HG03025 (cell line): ENCODE measurements around the gene HYDIN.
"Not testable (repeated sequence)": the region's sequence is repeated elsewhere in the genome, so short reads cannot be mapped to it uniquely, and the experiment has no call there.

Experiments
- ATAC-seq: cut with Tn5 transposase; IDR thresholded peaks from one replicate; pipeline ENCODE4 v1.9.1; 2021; ENCODE audit warnings: mild to moderate bottlenecking, moderate library complexity; ENCODE audit not compliant: unreplicated experiment, low FRiP score

The HYDIN gene

DNA sequence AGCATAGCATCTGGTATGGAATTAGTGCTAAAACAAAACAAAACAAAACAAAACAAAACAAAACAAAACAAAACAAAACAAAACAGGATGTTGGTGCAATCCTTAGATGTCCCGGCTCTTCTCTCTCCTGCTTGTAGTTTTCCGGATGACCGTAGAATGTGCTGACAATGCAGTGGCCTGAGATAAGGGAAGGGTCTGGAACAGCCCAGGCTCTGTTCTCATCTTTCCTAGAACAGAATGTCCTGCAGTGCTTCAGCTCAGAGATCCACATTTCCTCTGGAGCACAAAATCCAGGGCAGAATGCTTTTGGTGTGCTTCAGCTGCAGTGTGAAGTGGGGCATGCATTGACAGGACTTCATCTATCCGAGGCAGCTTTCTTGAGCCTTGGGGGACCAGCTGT, 345.9 kb downstream of the HYDIN start:
- not testable (repeated sequence) for ATAC-seq

DNA sequence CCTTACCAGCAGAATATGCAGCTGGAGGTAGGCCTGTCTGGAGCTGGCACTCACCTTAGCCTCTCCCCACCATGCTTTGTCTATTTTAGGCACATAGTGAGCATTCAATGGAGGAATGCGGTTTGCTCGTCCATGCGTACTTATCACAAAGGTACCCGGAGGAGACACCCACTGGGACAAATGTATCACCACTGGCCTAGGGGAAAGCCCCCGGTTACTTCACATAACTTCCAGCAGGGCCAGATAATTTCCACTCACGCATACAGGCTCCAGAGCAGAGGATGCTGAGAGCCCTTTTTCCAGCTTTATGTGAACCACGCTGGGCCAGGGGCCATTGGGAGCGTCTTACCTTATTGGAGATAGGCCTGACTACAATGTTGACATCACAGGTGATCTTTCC, 348.2 kb downstream of the HYDIN start:
- ATAC-seq, result not testable (repeated sequence)

DNA sequence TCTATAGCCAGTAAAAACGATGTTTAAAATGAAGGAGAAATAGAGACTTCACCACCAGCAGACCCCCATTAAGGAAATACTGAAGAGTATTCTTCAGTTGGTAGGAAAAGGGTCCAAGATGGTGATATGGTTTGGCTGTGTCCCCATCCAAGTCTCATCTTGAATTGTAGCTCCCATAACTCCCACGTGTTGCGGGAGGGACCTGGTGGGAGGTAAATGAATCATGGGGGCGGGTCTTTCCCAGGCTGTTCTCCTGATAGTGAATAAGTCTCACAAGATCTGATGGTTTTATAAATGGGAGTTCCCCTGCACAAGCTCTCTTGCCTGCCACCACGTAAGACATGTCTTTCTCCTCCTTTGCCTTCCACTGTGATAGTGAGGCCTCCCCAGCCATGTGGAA, 352.6 kb downstream of the HYDIN start:
- ATAC-seq, result not testable (repeated sequence)

DNA sequence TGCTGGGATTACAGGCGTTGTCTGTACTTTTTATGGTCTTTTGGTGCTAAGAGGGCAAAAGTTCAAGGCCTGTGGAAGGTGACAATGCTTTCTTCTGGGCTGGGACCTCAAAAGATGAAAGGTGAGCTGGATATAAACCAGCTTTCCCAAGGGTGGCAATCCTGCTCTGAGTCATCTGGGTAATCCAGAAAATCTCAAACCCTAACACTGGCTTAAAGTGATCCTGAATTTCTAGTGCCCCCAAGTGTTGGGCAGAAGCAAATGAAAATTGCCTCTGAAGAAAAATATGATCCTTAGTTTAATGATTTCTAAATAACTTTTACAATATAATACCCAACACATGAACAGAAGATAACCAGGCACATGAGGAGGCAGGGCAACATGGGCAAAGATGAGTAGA, 354.1 kb downstream of the HYDIN start:
- ATAC-seq, result not testable (repeated sequence)

DNA sequence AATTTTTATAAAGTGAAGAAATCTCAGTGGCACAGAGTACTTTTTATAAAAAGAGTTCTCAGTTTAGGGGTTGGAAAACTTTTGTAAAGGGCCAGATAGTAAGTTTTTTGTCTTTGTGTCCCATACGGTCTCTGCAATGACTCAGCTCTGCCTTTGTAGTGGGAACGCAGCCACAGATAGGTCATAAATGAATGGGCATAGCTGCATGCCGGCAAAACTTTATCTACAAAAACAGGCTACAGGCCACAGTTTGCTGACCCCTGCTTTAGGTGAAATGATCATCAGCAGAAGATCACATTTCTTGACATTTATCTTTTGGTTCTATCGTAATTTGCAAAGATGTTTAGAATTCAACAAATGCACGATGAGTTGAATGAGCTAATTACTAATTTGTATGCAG, 365.8 kb downstream of the HYDIN start:
- ATAC-seq, result not testable (repeated sequence)

DNA sequence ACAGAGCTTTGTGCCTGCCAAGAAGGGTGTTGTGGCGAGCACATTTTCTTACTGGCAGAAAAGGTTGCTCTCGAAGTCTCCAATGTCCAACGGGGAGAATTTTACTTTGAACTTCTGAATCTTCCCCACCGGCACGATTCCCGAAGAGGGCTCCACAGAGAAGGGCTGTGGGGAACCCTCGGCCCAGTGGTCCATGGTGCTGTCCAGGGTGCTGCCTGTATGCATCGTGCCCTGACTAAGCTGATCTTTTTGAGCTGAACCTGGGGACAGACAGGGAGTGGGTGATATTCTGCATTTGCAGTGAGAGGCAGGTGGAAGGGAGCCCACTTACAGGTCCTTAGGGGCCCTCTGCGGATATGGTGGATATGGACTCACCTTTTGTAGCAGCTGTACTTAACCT, 368.5 kb downstream of the HYDIN start:
- not testable (repeated sequence) for ATAC-seq

DNA sequence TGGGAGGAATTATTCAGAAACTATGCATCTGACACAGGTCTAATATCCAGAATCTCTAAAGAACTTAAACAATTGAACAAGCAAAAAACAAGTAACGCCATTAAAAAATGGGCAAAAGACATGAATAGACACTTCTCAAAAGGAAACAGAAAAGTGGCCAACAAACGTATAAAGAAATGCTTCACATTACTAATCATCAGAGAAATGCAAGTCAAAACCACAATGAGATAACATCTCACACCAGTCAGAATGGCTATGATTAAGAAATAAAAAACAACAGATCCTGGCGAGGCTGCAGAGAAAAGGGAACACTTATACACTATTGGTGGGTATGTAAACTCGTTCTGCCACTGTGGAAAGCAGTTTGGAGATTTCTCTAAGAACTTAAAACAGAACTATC, 379.2 kb downstream of the HYDIN start:
- ATAC-seq, result not testable (repeated sequence)

DNA sequence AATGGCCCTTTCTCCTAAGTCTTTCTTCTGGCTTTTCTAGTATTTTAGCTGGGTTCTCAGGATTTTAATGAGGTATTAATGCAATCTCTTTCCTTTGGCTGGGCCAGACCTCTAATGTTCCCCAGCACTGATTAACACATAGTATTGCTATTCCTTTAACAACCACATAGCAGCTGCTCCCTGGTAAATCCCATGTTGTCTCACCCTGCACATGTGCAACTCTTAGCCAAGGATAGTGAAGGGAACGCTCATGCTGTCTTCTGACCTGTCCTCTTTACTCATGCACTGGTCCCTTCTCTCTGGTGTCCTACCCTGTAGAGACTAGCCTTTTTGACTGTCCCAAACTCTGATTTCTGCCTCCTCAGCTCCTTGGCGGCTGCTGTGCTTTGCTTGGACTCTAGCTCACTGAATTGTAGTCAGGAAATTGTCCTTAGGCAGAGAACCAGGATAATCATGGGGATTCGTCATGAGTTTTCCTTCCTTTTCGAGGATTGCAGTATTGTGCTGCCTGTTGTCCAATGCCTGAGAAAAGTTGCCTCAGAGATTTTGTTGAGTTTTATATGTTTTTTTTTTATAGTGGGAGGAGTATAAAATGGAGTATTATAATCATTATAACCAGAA, 406.9 kb downstream of the HYDIN start:
- not testable (repeated sequence) for ATAC-seq

DNA sequence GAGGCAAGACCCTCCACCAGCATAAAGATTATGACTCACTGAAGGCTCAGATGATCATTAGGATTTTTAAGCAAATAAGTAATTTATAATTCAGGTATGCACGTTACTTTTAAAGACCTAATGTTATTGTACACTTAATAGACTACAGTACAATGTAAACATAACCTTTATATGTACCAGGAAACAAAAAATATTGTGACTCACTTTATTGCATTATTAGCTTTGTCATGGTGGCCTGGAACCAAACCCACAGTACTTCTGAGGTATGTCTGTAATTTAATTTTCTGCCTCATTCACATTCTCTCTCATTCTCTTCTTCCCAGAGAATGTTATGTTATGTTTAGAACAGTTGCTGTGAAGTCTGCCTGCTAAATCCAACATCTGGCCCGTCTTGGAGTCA, 407.8 kb downstream of the HYDIN start:
- not testable (repeated sequence) for ATAC-seq

DNA sequence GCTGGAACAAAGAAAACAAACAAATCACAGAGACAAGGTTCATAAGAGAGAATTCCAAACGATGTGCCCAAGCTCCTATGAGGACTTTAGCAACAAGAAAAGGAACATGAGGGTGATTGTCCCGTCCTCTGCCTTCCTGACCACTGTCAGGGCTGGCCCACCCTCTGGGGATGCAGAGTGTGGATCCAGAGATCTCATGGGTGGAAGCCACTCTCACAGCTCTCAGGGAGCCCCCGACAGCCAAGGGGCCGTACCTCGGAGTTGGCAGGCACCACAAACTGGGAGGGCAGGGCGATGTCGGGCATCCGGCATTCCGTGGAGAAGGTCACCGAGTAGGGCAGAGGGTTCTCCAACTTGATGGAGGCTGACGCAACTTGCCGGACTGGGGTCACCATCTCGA, 412.4 kb downstream of the HYDIN start:
- not testable (repeated sequence) for ATAC-seq

DNA sequence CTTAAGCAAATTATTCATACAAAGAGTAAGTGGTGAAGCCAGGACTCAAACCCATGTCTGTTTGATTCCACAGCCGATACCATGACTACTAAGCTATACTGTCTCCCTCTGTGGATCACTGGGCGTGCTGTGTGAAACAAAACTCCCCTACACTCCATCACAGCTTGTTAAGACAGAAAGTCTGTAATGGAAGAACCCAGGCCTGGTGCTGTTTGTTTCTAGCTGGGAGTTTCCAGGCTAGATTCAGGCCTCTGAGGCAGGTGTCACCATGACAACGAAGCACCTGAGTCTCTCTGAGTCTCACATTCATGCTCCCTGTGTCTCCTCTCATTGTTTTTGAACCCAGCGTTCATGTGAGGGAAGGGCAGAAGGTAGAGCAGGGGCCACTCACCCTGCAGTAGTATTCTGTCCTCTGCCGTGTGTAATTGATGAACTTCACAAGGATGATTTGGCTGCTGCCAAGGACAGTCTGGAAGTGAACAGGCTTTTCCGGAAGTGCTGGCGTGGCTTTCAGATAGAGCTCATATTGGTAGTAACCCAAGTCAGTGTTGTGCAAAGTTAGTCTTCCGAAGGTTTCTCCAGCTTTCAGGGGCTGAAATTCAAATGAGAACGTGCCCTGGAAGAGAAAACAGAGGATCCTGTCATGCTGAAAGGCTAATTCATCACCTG, 421.0 kb downstream of the HYDIN start:
- ATAC-seq, result no peak

DNA sequence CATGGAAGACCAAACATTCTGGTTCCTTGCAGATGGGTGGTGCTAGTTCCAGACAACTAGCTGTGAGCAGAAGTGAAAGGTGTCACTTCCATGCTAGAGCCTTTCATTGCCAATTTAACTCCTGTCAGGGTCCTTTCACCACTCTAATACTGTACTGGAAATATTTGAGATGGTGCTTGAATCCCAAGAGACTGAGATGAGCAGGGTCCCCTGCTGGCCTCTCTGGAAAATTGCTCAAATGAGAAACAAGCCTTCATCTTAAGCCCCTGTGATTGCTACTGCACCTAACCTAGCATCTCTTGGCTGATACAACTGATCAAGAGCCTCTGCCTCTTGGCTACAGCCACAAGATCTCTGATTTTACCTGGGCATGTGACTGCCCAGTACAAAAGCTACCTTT, 422.2 kb downstream of the HYDIN start:
- ATAC-seq, result no peak

DNA sequence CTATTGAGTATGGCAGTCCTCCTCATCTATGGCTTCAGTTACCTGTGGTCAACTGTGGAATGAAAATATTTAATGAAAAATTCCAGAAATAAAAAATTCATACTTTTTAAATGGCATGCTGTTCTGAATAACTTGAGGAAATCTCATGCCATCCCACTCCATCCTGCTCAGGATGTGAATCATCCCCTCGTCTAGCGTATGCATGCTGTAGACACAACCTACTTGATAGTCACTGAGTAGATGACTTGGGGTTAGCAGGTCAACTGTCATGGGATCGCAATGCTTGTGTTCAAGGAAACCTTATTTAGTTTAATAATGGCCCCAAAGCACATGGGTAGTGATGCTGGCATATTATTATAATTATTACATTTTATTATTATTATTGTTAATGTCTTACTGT, 424.7 kb downstream of the HYDIN start:
- ATAC-seq, result no peak

DNA sequence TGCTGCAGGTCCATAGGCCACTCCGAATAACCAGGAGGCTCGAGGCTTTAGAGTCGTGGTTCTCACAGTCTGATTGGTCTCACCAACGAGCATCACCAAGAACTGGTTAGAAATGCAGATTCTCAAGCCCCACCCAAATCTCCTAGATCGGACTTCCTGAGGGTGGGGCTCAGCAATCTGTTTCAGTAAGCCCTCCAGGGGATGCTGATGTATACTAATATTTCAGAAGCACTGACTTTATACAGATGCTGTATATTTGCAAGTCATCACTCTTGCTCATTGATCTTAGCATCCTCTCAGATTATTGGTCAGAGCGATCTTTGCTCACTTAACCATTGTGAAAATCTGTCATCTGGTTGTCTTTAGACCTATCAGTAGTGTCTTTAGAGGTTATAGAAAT, 425.1 kb downstream of the HYDIN start:
- ATAC-seq, result no peak

DNA sequence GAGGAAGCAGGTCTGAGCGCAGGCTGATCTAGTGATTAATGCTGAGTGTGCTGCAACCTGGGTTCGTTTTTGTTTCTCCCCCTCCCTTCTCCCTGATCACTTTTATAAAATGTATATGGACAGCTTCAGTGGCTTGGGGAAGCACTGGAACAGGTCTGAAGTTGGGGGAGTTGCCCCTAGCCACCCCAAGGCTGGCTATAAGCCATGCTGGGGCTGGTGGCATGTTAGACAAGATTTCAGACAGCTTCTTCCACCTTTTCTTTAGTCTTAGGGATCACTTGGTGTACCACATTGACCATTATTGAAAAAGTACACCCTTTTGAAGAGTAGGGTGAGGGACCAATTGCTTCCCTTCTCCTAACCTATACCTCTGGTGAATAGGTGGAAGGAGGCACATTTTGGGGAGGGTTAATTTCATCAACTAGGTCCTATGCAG, 425.8 kb downstream of the HYDIN start:
- ATAC-seq, result no peak

DNA sequence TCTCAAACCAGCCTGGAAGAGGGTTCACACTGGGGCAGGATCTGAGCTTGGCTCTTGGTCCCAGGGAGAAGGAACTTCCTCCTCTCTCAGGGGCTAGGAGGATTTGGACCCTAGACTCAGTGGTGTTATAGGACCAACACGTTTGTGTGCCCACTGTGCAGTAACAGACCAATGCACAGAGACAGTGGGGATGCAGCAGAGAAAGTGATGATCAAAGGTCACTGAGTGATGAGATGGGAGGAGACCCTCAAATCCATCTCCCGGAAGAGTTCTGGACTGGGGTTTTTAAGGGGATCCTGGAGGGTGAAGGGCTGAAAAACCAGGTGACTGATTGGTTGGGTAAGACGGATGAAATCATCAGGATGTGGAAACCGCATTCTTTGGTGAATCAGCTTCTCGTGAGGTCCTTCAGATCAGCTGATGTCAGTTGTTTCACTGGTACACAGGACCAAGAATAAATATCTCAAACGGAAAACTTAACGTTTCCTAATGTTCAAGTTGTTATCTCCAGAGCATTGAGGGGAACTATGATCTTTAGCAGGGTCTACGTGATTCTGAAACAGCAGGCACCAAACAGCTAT, 426.3 kb downstream of the HYDIN start:
- ATAC-seq, result no peak

DNA sequence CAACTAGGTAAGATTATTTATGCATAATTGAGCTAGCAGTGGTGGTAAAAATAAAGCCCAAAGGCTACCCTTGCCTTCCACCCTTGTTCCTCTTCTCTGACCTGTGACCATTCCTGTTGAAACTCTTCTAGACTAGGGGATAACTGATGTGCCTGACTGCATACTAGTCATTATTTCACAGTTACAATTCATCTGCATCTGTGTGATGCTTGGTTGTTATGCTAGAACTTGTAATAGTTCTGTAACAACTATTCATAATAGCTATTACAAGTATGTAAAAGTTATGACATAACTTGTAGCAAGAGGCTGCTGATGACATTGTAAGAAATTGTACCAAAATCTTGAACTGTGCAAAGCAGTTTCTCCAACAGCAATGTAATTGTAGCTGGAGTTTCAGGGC, 427.2 kb downstream of the HYDIN start:
- ATAC-seq, result no peak

DNA sequence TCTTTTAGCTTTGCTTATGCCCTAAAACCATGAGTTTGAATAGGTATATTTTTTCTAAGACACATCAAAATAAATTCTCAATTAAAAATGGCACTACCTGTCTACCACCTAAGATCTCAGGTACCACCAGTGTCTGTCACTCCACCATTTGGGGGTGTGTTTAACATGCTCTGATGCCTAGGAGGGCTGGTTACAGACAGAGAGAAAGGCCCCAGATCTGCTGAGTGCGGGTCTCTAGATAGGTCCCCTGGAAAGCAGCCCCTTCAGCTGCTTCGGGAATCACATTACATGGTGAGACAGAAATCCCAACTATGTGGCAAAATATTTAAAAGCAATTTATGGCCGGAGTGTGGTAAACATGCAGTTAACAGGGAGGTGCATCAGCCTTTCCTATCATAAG, 428.9 kb downstream of the HYDIN start:
- ATAC-seq, result no peak

DNA sequence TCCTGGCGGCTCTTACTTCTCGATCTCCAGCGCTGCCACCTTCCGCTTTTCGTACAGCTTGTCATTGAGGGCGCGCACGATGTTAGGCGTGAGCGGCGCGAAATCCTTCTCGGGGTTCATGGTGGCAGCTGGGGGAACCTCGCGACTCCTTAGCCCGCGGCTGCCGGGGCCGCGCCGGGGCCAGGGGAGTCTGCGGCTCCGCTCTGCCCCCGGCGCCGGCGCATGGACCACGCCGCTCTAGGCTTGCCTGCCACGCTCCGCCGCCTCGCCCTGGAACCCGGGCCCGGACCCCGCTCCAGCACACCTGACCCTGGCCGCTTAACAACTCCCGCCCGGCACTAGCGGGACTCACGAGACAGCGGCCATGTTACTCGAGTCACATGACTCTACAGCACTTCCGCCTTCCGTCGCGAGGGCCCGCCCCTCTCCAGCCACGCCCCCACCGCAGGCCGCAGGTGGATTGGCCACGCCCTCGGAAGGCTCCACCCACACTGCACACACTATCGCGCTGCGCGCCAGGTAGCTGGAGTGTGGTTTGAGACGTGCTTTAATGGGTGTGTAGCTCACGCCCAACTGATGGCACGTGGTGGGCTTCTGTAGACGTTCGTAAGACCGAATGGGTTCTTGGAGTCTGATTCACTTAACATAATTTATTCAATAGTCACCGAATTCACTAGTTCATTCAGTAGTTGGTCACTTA, 429.6 kb downstream of the HYDIN start, which contains the start of gene VAC14:
VAC14 (minus strand) TSS at position 378 of the 700 bp plus-strand sequence; CDS start at position 120, 258 bp downstream.
- ATAC-seq, result peak; percentile 94

DNA sequence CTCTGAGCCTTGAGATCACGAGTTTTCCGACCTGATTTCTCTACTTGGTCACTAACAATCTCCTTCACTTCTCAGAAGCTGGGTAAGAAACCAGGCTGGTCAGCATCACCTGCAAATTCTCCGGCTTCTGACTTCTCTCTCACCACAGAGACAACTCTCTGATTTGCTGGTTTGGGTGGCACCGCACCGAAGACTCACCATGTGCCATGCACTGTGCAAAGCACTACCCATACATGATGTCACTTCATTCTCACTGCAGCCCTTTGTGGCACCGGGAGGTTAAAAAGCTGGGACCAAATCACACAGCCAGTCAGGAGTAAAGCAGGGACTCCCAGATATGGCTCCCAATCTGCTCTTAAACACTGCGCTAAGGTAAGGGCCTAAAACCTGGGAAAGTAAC, 430.2 kb downstream of the HYDIN start:
- ATAC-seq, result peak; percentile 8

DNA sequence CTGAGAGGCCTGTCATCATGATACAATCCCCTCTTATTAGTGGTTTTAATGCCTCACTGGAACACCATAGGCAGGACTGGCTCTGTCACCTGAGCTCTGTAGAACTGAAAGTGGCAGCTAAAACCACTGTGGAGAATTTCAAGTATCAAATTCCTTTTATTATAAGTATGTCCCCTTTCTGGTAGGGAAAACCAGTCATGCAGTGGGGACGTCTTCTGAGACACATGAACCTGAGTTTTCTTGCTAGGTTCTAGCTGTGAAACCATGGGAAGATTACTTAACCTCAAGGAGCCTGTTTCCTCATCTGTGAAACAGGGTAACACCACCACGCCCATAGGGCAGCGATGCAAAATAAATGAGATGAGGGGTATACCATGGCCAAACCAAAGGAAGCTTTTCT, 434.2 kb downstream of the HYDIN start:
- no peak for ATAC-seq
